Measurements from ENCODE around the gene HRCT1.
A peak's percentile ranks its signal among the peaks of the same experiment; 100 is the strongest.

The HRCT1 gene

DNA sequence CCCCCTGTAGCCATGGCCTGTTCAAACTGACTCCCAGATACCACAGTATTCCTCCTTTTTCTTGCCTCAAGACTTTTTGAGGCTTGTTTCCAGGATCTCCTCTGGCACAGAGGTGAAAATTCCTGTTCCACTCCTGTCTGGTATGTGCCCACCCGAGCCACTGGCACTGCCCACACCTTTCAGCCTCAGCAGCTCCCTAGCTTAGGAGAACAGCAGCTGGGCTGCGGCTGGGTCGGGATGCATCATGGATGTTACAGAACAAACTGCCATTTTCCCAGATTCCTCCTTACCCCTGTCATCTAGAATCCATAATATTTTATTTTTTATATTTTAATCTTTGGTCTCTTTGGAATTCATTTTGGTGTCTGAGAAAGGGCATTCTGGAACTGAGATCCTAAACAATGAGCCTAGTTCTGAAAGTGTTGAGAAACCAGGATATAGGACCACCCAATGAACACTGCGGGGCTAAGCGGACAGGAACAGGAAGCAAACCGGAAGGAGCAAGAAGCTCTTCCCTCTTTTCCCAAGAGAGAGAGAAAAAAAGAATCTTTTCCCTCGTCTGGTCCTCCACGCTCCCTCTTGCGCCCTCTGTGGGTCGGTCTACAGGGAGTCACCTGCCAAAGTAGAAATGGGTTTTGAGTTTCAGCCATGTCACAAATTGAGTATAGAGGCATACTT lies 39.5 kb downstream of the HRCT1 start:
- peak; percentile 91 for DNase-seq

DNA sequence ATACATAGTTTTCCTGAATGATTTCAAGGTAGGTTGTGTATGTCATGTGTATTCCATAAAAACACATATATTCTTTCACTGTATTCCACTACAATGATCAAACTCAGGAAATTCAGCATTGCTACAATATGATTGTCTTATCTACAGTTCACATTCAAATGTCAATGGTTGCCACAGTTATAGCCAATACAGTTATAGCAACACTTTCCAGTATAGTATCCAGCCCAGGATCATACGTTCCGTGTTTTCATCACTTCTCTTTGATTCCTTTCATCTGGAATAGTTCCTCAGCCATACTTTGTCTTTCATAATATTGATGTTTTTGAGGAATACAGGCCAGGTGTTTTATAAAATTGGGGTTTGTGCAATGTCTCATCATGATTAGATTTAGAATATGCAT lies 42.4 kb downstream of the HRCT1 start:
- DNase-seq = no peak

DNA sequence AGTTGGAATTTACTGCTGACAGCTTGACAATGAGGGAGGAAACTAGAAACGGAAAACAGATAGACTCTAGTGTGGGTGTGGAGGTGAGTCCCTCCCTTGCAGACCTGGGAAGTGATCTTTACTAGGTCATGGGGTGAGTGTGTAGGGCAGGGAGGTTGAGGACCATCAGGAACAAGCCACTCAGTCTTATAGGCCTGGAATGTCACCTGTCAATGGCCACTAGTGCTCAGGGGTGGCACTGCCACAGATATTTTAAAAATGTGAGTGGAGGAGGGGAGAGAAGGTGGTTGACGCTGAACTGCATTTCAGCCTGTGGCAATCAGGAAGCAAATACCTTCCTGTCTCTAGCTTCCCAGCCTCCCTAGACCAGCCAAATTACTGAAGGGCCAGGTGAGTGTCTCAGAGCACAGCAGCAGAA lies 42.9 kb downstream of the HRCT1 start:
- no peak for DNase-seq

DNA sequence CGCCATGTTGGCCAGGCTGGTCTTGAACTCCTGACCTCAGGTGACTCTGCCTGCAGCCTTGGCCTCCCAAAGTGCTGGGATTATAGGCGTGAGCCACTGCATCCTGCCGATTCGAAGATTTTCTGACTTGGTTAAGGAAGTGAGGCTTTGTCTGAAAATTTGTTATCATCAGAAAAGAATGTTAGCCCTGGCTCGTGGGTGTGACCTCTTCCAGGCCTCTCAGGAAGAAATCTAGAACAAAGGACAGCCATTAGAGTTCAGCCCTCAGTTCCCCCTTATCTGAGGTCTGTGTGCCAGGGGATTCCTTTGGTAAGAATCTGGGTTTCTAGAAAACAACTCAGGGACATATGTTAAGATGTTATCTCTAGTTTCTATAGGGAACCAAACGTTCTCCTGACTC lies 45.7 kb downstream of the HRCT1 start:
- DNase-seq = no peak

DNA sequence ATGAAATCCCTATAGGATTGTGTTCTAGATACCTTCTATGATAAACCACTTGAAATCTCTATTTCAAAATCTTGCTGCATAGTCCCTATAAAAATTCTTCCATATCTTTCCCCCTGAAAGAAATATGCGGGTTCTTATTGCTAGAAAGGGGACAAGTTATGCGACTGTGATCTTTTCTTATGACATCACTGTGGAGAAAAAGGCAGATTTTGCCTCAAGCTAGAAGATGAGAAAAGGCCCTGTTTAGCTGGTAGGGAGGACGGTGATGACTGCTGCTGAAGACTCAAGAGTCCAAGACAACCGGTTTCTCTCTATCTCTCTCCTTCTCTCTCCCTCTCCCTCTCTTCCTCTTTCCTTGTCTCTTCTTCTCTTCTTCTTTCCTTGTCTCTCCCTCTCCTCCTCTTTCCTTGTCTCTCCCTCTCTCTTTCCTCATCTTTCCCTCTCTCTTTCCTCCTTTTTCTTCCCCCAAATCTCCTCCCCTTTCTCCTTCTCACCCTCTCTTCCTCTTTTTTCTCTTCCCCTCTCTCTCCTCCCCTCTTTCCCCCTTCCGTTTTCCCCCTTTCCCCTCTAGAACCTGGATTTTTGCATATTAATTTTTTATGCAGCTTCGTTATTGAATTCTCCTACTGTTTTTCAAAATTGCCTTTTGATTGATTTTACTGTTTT lies 46.7 kb downstream of the HRCT1 start:
- no peak for DNase-seq

DNA sequence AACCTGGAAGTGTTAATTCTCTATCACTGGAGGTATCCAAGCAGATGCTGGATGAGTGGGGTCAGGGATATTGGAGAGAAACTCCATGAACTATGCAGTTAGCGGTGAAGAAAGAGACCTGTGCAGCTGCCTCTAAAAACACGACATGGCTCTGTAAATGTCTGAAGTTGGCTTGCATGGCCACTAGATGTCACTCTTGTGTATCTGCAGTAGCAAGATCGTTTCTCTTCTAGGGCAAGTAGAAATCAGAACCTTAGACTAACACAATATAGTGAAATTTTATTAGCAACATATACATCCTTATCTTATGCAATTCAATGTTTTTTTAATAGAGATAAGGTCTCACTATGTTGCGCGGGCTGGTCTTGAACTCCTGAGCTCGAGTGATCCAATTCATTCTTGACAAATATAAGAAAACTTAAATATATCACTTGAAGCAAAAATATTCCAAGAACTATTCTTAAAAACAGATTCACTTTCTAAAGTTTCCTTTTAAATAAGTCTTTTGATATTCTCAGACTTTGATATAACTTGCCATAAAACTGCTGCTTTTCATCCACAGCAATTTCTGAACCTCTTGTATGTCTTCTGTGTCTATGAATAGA lies 49.0 kb downstream of the HRCT1 start:
- DNase-seq = peak; percentile 87

DNA sequence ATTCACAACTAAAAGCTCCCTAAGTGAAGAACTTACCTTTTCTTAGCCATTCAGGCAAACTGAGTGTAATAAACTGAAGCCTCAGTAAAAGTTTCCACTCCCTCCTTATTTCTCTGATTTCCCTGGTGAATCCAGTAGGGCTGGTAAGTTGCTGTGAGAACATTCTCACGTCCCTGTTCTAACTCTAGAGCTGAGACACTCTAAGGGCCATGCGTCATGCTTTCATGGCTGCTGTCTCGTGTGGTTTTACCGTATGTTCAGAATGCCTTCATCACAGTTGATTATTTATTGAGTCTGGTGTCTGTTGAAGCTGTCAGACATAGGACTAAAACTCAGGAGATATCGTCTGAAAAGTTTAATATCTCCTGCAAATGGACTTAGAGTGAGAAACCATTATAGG lies 50.6 kb downstream of the HRCT1 start:
- no peak for DNase-seq

Data from NCI-H1694 (cell line).